Hepatocyte (in vitro differentiated cells): Measurements from ENCODE around the gene FBL.

Source experiments
- EZH2phosphoT487 ChIP-seq: fragments of 200-600 bp; sonication (generic); IDR thresholded peaks from one replicate; pipeline ENCODE4 v1.6.1; 2018; ENCODE audit warnings: antibody characterized with exemption, mild to moderate bottlenecking, low read depth, moderate library complexity; ENCODE audit not compliant: unreplicated experiment, severe bottlenecking
- TF ChIP-seq, protein P1 (sequence below): fragments of 200-600 bp; sonication (generic); IDR thresholded peaks from 2 replicates; pipeline ENCODE4 v1.5.1; 2016; ENCODE audit warnings: antibody characterized with exemption, mild to moderate bottlenecking; ENCODE audit not compliant: poor library complexity

DNA sequence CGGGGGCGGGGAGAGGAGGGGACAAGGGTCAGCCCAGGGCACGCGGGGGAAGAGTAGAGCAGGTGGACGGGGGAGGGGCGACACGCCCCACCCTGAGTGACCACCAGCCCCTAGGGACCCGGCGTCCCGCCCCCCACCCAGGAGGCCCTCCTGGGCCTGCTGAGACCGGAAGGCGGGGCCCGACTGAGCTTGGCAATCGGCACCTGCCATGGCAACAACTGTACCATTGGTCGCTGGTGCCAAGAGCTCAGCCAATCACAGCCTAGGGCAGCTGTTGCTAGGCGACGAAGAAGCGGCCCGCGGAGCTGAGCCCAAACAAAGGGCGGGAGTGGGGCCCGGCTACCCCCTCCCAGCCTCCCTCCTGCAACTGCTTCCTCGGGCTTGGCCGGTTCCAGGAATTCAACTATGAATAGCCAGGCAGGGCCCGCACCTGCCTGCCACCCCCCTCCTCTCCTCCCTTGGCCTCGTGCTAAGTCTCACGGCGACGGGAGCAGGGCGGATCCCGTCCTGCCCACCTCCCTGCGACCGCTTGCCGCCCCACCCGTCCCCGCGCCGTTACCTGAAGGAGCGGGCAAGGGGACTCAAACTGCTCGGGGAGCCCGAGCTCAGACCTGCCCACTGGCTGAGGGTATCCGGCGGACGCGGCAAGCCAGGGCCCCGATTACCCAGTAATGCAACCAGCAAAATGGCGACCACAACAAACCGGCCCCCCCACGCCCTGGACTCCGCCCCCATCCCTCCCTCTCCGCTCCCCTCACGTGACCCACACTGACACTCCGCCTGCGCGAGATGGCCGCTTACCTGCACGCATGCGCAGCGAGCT, 12.5 kb downstream of the FBL start, which contains the start of gene DYRK1B:
- TF ChIP-seq EZH2phosphoT487 = no peak
- TF ChIP-seq, protein P1, sequence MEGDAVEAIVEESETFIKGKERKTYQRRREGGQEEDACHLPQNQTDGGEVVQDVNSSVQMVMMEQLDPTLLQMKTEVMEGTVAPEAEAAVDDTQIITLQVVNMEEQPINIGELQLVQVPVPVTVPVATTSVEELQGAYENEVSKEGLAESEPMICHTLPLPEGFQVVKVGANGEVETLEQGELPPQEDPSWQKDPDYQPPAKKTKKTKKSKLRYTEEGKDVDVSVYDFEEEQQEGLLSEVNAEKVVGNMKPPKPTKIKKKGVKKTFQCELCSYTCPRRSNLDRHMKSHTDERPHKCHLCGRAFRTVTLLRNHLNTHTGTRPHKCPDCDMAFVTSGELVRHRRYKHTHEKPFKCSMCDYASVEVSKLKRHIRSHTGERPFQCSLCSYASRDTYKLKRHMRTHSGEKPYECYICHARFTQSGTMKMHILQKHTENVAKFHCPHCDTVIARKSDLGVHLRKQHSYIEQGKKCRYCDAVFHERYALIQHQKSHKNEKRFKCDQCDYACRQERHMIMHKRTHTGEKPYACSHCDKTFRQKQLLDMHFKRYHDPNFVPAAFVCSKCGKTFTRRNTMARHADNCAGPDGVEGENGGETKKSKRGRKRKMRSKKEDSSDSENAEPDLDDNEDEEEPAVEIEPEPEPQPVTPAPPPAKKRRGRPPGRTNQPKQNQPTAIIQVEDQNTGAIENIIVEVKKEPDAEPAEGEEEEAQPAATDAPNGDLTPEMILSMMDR = no peak
